K562 (cell line): Measurements from ENCODE around the gene DIP2B. TPM values are rescaled to one million over a fixed set of nuclear protein-coding genes. Genes with fewer than 3 reads are reported as not detected.

Experiments used
- CREB3L1 ChIP-seq: fragments of 450-650 bp; IDR thresholded peaks from 2 replicates; pipeline ENCODE4 v1.6.1; 2014; ENCODE audit warnings: low read depth, mild to moderate bottlenecking, moderate library complexity, borderline replicate concordance
- ETV6 ChIP-seq, 3 experiments: fragments of 150-350 bp in 1 of 3; sonication (generic) in 1 of 3; formaldehyde crosslinking in 1 of 3; IDR thresholded peaks; 2 replicates each; pipeline versions ENCODE4 v1.6.1 to v1.8.0; 2014 to 2022; ENCODE audit warnings: borderline replicate concordance in 2 of 3, low read depth in 2 of 3, antibody characterized with exemption in 1 of 3, low read length in 1 of 3, mild to moderate bottlenecking in 1 of 3, missing genetic modification reagents in 1 of 3
- HMG20B ChIP-seq: fragments of 250-450 bp; sonication (Bioruptor Pico); IDR thresholded peaks from 2 replicates; pipeline ENCODE4 v1.5.0; 2021; ENCODE audit warnings: mild to moderate bottlenecking
- MEF2D ChIP-seq: conservative IDR thresholded peaks from 2 replicates; pipeline ENCODE4 v1.6.1; 2016; ENCODE audit warnings: low read depth, missing genetic modification characterization, missing compliant biosample characterization
- MXI1 ChIP-seq: IDR thresholded peaks from 2 replicates; pipeline ENCODE4 v1.6.1; 2011; ENCODE audit warnings: low read depth, mild to moderate bottlenecking, improper control_type of control experiment, low read length
- PTBP1 ChIP-seq: fragments of 200-400 bp; formaldehyde crosslinking; IDR thresholded peaks from 2 replicates; pipeline ENCODE4 v1.6.1; 2017; ENCODE audit warnings: low read depth, low read length
- SREBF1 ChIP-seq: fragments of 150-350 bp; IDR thresholded peaks from 2 replicates; pipeline ENCODE4 v1.6.1; 2014; ENCODE audit warnings: antibody characterized with exemption, low read depth, low read length, borderline replicate concordance
- XRCC5 ChIP-seq: fragments of 200-400 bp; formaldehyde crosslinking; IDR thresholded peaks from 2 replicates; pipeline ENCODE4 v1.6.1; 2017; ENCODE audit warnings: low read depth, mild to moderate bottlenecking, low read length
- YY1 ChIP-seq, 3 experiments: IDR thresholded peaks; 2 replicates each; pipeline ENCODE4 v1.6.1; 2011; ENCODE audit warnings: low read length in 2 of 3, mild to moderate bottlenecking in 2 of 3, moderate library complexity in 2 of 3, borderline replicate concordance in 1 of 3, control low read depth in 1 of 3, low read depth in 1 of 3; ENCODE audit not compliant: insufficient read depth in 3 of 3, insufficient replicate concordance in 2 of 3, control insufficient read depth in 1 of 3, insufficient read length in 1 of 3; ENCODE audit errors: extremely low read depth in 1 of 3
- polyA plus RNA-seq, 8 experiments: library from polyadenylated mRNA; depleted of rRNA in 4 of 8; stranded (reverse) in 5 of 8; unstranded in 3 of 8; fragments of >200 nt; fragmentation: Nextera tagmentation in 2 of 8; fragmentation: Illumina TruSeq in 1 of 8; extraction: Ambion mirVana in 2 of 8; extraction: Trizol in 1 of 8; gene quantifications; 2 replicates each; pipeline versions ENCODE4 v1.2.1 to v1.2.3, GENCODE V29; 2011 to 2014; ENCODE audit warnings: inconsistent platforms in 1 of 8, missing spikeins in 1 of 8
- total RNA-seq, 7 experiments: library from RNA; depleted of rRNA in 6 of 7; stranded (reverse); fragments of >200 nt in 6 of 7; fragmentation: Illumina TruSeq in 2 of 7; extraction: Trizol in 2 of 7; gene quantifications; 2 replicates each; pipeline versions ENCODE4 v1.2.1 to v1.2.3, GENCODE V29; 2011 to 2021; ENCODE audit warnings: low replicate concordance in 1 of 7
- TF ChIP-seq, protein P1 (sequence below): fragments of 450-650 bp; formaldehyde crosslinking; IDR thresholded peaks from 2 replicates; pipeline ENCODE4 v1.4.0; 2020; ENCODE audit warnings: mild to moderate bottlenecking, moderate library complexity
- TF ChIP-seq, protein P2 (sequence below): fragments of 450-650 bp; IDR thresholded peaks from 2 replicates; pipeline ENCODE4 v1.6.1; 2017; ENCODE audit warnings: antibody characterized with exemption, mild to moderate bottlenecking
- TF ChIP-seq, protein P3 (sequence below): fragments of 250-450 bp; sonication (Bioruptor Pico); IDR thresholded peaks from 2 replicates; pipeline ENCODE4 v1.8.0; 2022; ENCODE audit warnings: inconsistent platforms

The DIP2B gene
- total and polyA plus RNA-seq, 9 of the 15 experiments (the other 6 are each of a cell fraction or from before 2014, with no cell fraction given): 4.6 to 26.1 (median 18.8) TPM

DNA sequence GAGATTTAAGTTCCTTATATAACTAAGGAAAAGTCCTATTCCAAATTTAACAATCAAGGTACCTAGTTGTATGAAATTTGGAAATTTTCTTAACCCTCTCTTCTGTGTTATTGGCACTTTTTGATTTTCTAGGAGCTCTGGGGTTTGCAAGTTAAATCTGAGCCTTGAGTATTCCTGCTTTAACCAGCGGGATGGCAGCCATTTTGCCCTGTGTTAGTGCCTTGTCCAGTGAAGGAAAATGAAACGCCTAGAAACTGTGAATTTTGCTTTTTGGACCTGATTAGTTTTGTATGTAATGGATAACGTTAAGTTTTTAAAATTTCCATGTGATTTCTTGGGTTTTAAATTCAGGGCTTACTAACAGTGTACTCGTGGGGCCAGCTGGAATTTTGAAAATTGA, 45.1 kb downstream of the DIP2B start (continued):
- TF ChIP-seq, protein P1, sequence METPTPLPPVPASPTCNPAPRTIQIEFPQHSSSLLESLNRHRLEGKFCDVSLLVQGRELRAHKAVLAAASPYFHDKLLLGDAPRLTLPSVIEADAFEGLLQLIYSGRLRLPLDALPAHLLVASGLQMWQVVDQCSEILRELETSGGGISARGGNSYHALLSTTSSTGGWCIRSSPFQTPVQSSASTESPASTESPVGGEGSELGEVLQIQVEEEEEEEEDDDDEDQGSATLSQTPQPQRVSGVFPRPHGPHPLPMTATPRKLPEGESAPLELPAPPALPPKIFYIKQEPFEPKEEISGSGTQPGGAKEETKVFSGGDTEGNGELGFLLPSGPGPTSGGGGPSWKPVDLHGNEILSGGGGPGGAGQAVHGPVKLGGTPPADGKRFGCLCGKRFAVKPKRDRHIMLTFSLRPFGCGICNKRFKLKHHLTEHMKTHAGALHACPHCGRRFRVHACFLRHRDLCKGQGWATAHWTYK: 0 out of 2 replicates have a peak, but pooled peaks have one; percentile 19
- TF ChIP-seq MXI1: no peak
- TF ChIP-seq YY1 (IDR thresholded peaks at IDR 0.05; ENCODE audit: borderline replicate concordance in 1 of 3, control insufficient read depth in 1 of 3, extremely low read depth in 1 of 3, insufficient read depth in 3 of 3, insufficient read length in 1 of 3, insufficient replicate concordance in 2 of 3, low read depth in 1 of 3, low read length in 2 of 3): peak in 2 of 3 experiments; percentile 34 to 91
- TF ChIP-seq XRCC5: no peak
- no peak for TF ChIP-seq SREBF1
- TF ChIP-seq ETV6 (IDR thresholded peaks at IDR 0.05; ENCODE audit: borderline replicate concordance in 1 of 2, low read depth in 2 of 2, low read length in 1 of 2): no peak
- no peak for TF ChIP-seq ETV6 (CRISPR knock-in tag; IDR thresholded peaks at IDR 0.05; ENCODE audit: borderline replicate concordance)
- no peak for TF ChIP-seq HMG20B
- TF ChIP-seq MEF2D (tag): no peak
- TF ChIP-seq, protein P2, sequence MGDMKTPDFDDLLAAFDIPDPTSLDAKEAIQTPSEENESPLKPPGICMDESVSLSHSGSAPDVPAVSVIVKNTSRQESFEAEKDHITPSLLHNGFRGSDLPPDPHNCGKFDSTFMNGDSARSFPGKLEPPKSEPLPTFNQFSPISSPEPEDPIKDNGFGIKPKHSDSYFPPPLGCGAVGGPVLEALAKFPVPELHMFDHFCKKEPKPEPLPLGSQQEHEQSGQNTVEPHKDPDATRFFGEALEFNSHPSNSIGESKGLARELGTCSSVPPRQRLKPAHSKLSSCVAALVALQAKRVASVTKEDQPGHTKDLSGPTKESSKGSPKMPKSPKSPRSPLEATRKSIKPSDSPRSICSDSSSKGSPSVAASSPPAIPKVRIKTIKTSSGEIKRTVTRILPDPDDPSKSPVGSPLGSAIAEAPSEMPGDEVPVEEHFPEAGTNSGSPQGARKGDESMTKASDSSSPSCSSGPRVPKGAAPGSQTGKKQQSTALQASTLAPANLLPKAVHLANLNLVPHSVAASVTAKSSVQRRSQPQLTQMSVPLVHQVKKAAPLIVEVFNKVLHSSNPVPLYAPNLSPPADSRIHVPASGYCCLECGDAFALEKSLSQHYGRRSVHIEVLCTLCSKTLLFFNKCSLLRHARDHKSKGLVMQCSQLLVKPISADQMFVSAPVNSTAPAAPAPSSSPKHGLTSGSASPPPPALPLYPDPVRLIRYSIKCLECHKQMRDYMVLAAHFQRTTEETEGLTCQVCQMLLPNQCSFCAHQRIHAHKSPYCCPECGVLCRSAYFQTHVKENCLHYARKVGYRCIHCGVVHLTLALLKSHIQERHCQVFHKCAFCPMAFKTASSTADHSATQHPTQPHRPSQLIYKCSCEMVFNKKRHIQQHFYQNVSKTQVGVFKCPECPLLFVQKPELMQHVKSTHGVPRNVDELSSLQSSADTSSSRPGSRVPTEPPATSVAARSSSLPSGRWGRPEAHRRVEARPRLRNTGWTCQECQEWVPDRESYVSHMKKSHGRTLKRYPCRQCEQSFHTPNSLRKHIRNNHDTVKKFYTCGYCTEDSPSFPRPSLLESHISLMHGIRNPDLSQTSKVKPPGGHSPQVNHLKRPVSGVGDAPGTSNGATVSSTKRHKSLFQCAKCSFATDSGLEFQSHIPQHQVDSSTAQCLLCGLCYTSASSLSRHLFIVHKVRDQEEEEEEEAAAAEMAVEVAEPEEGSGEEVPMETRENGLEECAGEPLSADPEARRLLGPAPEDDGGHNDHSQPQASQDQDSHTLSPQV: 0 out of 2 replicates have a peak, but pooled peaks have one; percentile 41
- TF ChIP-seq PTBP1: no peak
- TF ChIP-seq, protein P3, sequence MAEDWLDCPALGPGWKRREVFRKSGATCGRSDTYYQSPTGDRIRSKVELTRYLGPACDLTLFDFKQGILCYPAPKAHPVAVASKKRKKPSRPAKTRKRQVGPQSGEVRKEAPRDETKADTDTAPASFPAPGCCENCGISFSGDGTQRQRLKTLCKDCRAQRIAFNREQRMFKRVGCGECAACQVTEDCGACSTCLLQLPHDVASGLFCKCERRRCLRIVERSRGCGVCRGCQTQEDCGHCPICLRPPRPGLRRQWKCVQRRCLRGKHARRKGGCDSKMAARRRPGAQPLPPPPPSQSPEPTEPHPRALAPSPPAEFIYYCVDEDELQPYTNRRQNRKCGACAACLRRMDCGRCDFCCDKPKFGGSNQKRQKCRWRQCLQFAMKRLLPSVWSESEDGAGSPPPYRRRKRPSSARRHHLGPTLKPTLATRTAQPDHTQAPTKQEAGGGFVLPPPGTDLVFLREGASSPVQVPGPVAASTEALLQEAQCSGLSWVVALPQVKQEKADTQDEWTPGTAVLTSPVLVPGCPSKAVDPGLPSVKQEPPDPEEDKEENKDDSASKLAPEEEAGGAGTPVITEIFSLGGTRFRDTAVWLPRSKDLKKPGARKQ (CRISPR knock-in tag): no peak
- no peak for TF ChIP-seq CREB3L1
